CD4-positive, CD25-positive, alpha-beta regulatory T cell (primary cell): ENCODE measurements around the gene DRD1. TPM values are rescaled to one million over a fixed set of nuclear protein-coding genes. Genes with fewer than 3 reads are reported as not detected.
A peak's percentile ranks its signal among the peaks of the same experiment; 100 is the strongest.
"Not testable (repeated sequence)": the region's sequence is repeated elsewhere in the genome, so short reads cannot be mapped to it uniquely, and the experiment has no call there.

Experiments
- ATAC-seq, 2 donors: fragments of 150-1000 bp; cut with Tn5 transposase; one replicate each; pipeline ENCODE4 v1.10.0; 2021; ENCODE audit warnings: low read depth in 2 of 2, moderate number of reproducible peaks in 2 of 2, moderate library complexity in 1 of 2
- DNase-seq, 3 donors: peaks; one replicate each; pipeline versions ENCODE4 v3.0.0 to v3.0.0-alpha.2; 2012 to 2022; ENCODE audit warnings: mixed read lengths in 1 of 3
- H3K27ac ChIP-seq: one replicate; pipeline ENCODE4 v1.7.0; 2013; ENCODE audit warnings: mild to moderate bottlenecking, low read length; ENCODE audit not compliant: insufficient read depth, poor library complexity, severe bottlenecking
- H3K27me3 ChIP-seq: one replicate; pipeline ENCODE4 v1.7.0; 2013; ENCODE audit warnings: low read length; ENCODE audit not compliant: control insufficient read depth, insufficient read depth
- H3K36me3 ChIP-seq: one replicate; pipeline ENCODE4 v1.7.0; 2013; ENCODE audit warnings: mild to moderate bottlenecking, low read length, moderate library complexity; ENCODE audit not compliant: control insufficient read depth, insufficient read depth
- H3K4me1 ChIP-seq: 2 replicates; pipeline ENCODE4 v1.7.0; 2013; ENCODE audit warnings: mild to moderate bottlenecking, low read length; ENCODE audit not compliant: insufficient read depth, control insufficient read depth, poor library complexity, severe bottlenecking
- H3K4me3 ChIP-seq: one replicate; pipeline ENCODE4 v1.7.0; 2013; ENCODE audit warnings: low read depth, mild to moderate bottlenecking, low read length, moderate library complexity
- H3K9me3 ChIP-seq, 2 experiments: 1 replicate in 1 of 2; 2 replicates in 1 of 2; pipeline ENCODE4 v1.7.0; 2013; ENCODE audit warnings: low read length in 2 of 2, mild to moderate bottlenecking in 1 of 2, moderate library complexity in 1 of 2; ENCODE audit not compliant: control insufficient read depth in 2 of 2
- H3K27ac Mint-ChIP-seq, 3 donors: one replicate each; pipeline ENCODE4 v1.8.0; 2020 to 2022; ENCODE audit warnings: mild to moderate bottlenecking in 3 of 3, mixed read lengths in 3 of 3, moderate library complexity in 2 of 3
- H3K27me3 Mint-ChIP-seq: one replicate; pipeline ENCODE4 v1.8.0; 2022; ENCODE audit warnings: mild to moderate bottlenecking, mixed read lengths
- H3K36me3 Mint-ChIP-seq: one replicate; pipeline ENCODE4 v1.8.0; 2020; ENCODE audit warnings: mixed read lengths
- H3K4me1 Mint-ChIP-seq, 4 donors: one replicate each; pipeline ENCODE4 v1.8.0; 2020 to 2022; ENCODE audit warnings: mixed read lengths in 4 of 4, mild to moderate bottlenecking in 1 of 4
- H3K4me3 Mint-ChIP-seq, 4 donors: one replicate each; pipeline ENCODE4 v1.8.0; 2020 to 2022; ENCODE audit warnings: mild to moderate bottlenecking in 4 of 4, mixed read lengths in 4 of 4, moderate library complexity in 3 of 4
- H3K9me3 Mint-ChIP-seq, 7 donors: one replicate each; pipeline ENCODE4 v1.8.0; 2020 to 2022; ENCODE audit warnings: mixed read lengths in 7 of 7, mild to moderate bottlenecking in 3 of 7, moderate library complexity in 2 of 7
- polyA plus RNA-seq, 4 donors: library from polyadenylated mRNA; unstranded; fragments of 300-500 nt; fragmentation: Illumina TruSeq; gene quantifications; one replicate each; pipeline ENCODE4 v1.2.3, GENCODE V29; 2021
- total RNA-seq: library from RNA; stranded (reverse); gene quantifications from one replicate; pipeline ENCODE4 v1.2.3, GENCODE V29; 2022

Gene DRD1
- total and polyA plus RNA-seq, 5 donors from 2014 or later: not detected

GRCh38 chr5:175444905-175445456 is 999 bp upstream of the DRD1 start:
- H3K27ac ChIP-seq: no peak overlapping the region
- no peak overlapping the region for H3K4me3 ChIP-seq
- no peaks in the 10 kb centered on the region for H3K9me3 ChIP-seq
- H3K4me3 Mint-ChIP-seq: peak overlapping the region in 2 of 4 donors; percentile 44 to 73
- no peaks in the 10 kb centered on the region for H3K36me3 Mint-ChIP-seq
- ATAC-seq: no peak
- no peak overlapping the region for H3K27ac Mint-ChIP-seq
- H3K27me3 ChIP-seq: peaks cover 33% of the 10 kb centered on the region
- DNase-seq: peak in 1 of 3 donors; percentile 2
- H3K27me3 Mint-ChIP-seq: peaks cover 77% of the 10 kb centered on the region
- no peaks in the 10 kb centered on the region for H3K36me3 ChIP-seq
- peaks cover 0 to 9% (median 2%) of the 10 kb centered on the region in 4 donors for H3K4me1 Mint-ChIP-seq
- H3K4me1 ChIP-seq: peaks cover 13% of the 10 kb centered on the region
- no peaks in the 10 kb centered on the region for H3K9me3 Mint-ChIP-seq

- Mint-ChIP-seq H3K36me3 (no peaks in the 10 kb centered on the region), H3K9me3 (no peaks in the 10 kb centered on the region), H3K27me3 (peaks cover 77% of the 10 kb centered on the region), H3K4me3 (peak overlapping the region in 1 of 4 donors; percentile 69), H3K27ac (no peak overlapping the region), H3K4me1 (peaks cover 0 to 9% (median 2%) of the 10 kb centered on the region in 4 donors)
- ATAC-seq (no peak), DNase-seq (no peak)
- no peak overlapping the region for H3K27ac ChIP-seq
- H3K9me3 ChIP-seq: no peaks in the 10 kb centered on the region
- H3K27me3 ChIP-seq: peaks cover 39% of the 10 kb centered on the region
- H3K4me1 ChIP-seq: peaks cover 13% of the 10 kb centered on the region
- H3K4me3 ChIP-seq: no peak overlapping the region
- no peaks in the 10 kb centered on the region for H3K36me3 ChIP-seq
Observed at GRCh38 chr5:175443514-175444059, 395 bp downstream of the DRD1 start.

DNA sequence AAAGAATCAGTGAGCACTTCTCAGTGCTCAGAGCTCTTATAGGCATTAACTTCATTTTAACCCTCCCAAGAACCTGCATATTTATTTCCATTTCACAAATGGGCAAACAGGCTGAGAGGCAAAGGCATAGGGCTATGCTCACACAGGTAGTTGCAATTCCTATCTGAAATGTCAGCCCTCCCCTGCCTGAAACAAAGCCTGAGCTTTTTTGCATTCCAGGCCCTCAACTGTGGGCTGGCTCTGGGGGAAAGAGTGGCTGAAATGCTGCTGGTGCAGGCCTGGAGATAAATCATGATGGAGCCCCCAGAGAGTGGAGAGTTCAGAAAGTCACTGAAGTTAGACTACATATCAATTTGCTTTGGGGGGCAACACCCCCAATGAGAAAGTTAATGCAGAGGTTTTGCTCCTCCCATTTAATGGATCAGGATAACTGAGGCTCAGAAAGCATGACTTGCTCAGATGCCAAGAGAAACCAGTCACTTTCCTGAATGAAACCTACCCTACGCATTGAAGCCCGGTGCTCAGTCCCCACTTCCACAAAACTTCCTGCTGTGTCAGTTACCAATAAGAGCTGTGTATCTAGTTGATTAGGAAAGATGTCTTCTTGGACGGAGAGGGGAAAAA is 5.6 kb downstream of the DRD1 start:
- H3K27me3 ChIP-seq: peaks cover 32% of the 10 kb centered on the region
- H3K27ac ChIP-seq: no peak overlapping the region
- Mint-ChIP-seq H3K36me3 (no peaks in the 10 kb centered on the region), H3K4me1 (peaks cover 0 to under 1% (median 0%) of the 10 kb centered on the region in 4 donors), H3K27me3 (peaks cover 62% of the 10 kb centered on the region), H3K4me3 (no peak overlapping the region), H3K9me3 (peaks cover 0 to 3% (median 0%) of the 10 kb centered on the region in 7 donors), H3K27ac (no peak overlapping the region)
- no peaks in the 10 kb centered on the region for H3K4me1 ChIP-seq
- H3K36me3 ChIP-seq: no peaks in the 10 kb centered on the region
- H3K4me3 ChIP-seq: no peak overlapping the region
- no peak for DNase-seq
- no peaks in the 10 kb centered on the region for H3K9me3 ChIP-seq
- ATAC-seq: no peak

GRCh38 chr5:175436359-175436758 is 7.6 kb downstream of the DRD1 start:
- H3K27ac Mint-ChIP-seq: no peak overlapping the region
- no peaks in the 10 kb centered on the region for H3K36me3 Mint-ChIP-seq
- Histone ChIP-seq H3K4me1 (no peaks in the 10 kb centered on the region), H3K27ac (no peak overlapping the region), H3K36me3 (no peaks in the 10 kb centered on the region), H3K4me3 (no peak overlapping the region), H3K9me3 (no peaks in the 10 kb centered on the region), H3K27me3 (peaks cover 14% of the 10 kb centered on the region)
- H3K27me3 Mint-ChIP-seq: peaks cover 50% of the 10 kb centered on the region
- H3K9me3 Mint-ChIP-seq: peaks cover 0 to 3% (median 0%) of the 10 kb centered on the region in 7 donors
- DNase-seq: no peak
- H3K4me3 Mint-ChIP-seq: no peak overlapping the region
- no peak for ATAC-seq
- H3K4me1 Mint-ChIP-seq: no peaks in the 10 kb centered on the region

- no peak overlapping the region for H3K4me3 ChIP-seq
- peaks cover 14% of the 10 kb centered on the region for H3K27me3 ChIP-seq
- H3K27ac ChIP-seq: no peak overlapping the region
- H3K27ac Mint-ChIP-seq: peak overlapping the region in 1 of 3 donors; percentile 21
- H3K4me1 Mint-ChIP-seq: no peaks in the 10 kb centered on the region
- H3K9me3 ChIP-seq: no peaks in the 10 kb centered on the region
- no peak for ATAC-seq
- H3K9me3 Mint-ChIP-seq: peaks cover 0 to 3% (median 1%) of the 10 kb centered on the region in 7 donors
- no peaks in the 10 kb centered on the region for H3K36me3 Mint-ChIP-seq
- H3K4me3 Mint-ChIP-seq: no peak overlapping the region
- H3K4me1 ChIP-seq: no peaks in the 10 kb centered on the region
- H3K27me3 Mint-ChIP-seq: peaks cover 39% of the 10 kb centered on the region
- no peaks in the 10 kb centered on the region for H3K36me3 ChIP-seq
- no peak for DNase-seq
Observed at GRCh38 chr5:175434800-175435199, 9.2 kb downstream of the DRD1 start.

DNA sequence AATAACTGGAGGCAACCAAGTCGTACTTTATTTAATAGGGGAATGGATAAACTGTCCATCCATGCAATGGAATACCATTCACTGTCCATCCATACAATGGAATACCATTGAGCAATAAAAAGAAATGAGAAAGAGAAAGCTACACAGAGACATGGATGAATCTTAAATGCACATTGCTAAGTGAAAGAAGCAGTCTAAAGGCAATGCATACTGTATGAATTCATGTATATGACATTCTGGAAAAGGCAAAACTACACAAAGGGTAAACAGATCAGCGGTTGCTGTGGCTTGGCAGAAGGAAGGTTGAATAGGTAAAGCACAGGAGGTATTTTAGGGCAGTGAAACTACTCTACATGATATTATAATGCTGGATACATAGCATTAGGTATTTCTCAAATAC is 16.2 kb downstream of the DRD1 start:
- Mint-ChIP-seq H3K36me3 (no peaks in the 10 kb centered on the region), H3K9me3 (peaks cover 0 to 6% (median 4%) of the 10 kb centered on the region in 7 donors), H3K27ac (no peak overlapping the region), H3K4me1 (peaks cover 0 to 1% (median 0%) of the 10 kb centered on the region in 4 donors), H3K27me3 (peaks cover 33% of the 10 kb centered on the region), H3K4me3 (no peak overlapping the region)
- peaks cover 4% of the 10 kb centered on the region for H3K27me3 ChIP-seq
- no peaks in the 10 kb centered on the region for H3K9me3 ChIP-seq
- H3K4me3 ChIP-seq: no peak overlapping the region
- ATAC-seq: no peak
- no peak for DNase-seq
- no peaks in the 10 kb centered on the region for H3K36me3 ChIP-seq
- no peak overlapping the region for H3K27ac ChIP-seq
- H3K4me1 ChIP-seq: no peaks in the 10 kb centered on the region

- H3K36me3 ChIP-seq, H3K9me3 ChIP-seq, H3K4me1 ChIP-seq, H3K4me3 Mint-ChIP-seq, H3K4me3 ChIP-seq, ATAC-seq, H3K27ac ChIP-seq, H3K4me1 Mint-ChIP-seq, H3K27ac Mint-ChIP-seq, DNase-seq, H3K36me3 Mint-ChIP-seq, H3K9me3 Mint-ChIP-seq, H3K27me3 ChIP-seq: not testable (repeated sequence)
- peaks cover 31% of the 10 kb centered on the region for H3K27me3 Mint-ChIP-seq
Observed at GRCh38 chr5:175424594-175424993, 19.4 kb downstream of the DRD1 start.

GRCh38 chr5:175422058-175422457 is 21.9 kb downstream of the DRD1 start:
- Histone ChIP-seq H3K9me3 (no peaks in the 10 kb centered on the region), H3K36me3 (no peaks in the 10 kb centered on the region), H3K4me3 (no peak overlapping the region), H3K27ac (no peak overlapping the region), H3K27me3 (peaks cover 4% of the 10 kb centered on the region), H3K4me1 (no peaks in the 10 kb centered on the region)
- H3K27ac Mint-ChIP-seq: no peak overlapping the region
- no peak overlapping the region for H3K4me3 Mint-ChIP-seq
- DNase-seq: no peak
- no peaks in the 10 kb centered on the region for H3K36me3 Mint-ChIP-seq
- H3K4me1 Mint-ChIP-seq: peaks cover 0 to 1% (median 0%) of the 10 kb centered on the region in 4 donors
- H3K27me3 Mint-ChIP-seq: peaks cover 35% of the 10 kb centered on the region
- peaks cover 0 to 4% (median 0%) of the 10 kb centered on the region in 7 donors for H3K9me3 Mint-ChIP-seq
- ATAC-seq: no peak
